GM23248 (cell line): Measurements from ENCODE around the gene IL4R.

Source experiments
- EZH2 ChIP-seq: fragments of 200-600 bp; sonication (generic); IDR thresholded peaks from 2 replicates; pipeline ENCODE4 v1.6.1; 2018; ENCODE audit warnings: antibody characterized with exemption, mild to moderate bottlenecking; ENCODE audit not compliant: insufficient read depth, poor library complexity, severe bottlenecking
- EZH2phosphoT487 ChIP-seq: fragments of 200-600 bp; sonication (generic); IDR thresholded peaks from 2 replicates; pipeline ENCODE4 v1.6.1; 2018; ENCODE audit warnings: antibody characterized with exemption, moderate library complexity, mild to moderate bottlenecking, low read depth; ENCODE audit not compliant: insufficient read depth

DNA sequence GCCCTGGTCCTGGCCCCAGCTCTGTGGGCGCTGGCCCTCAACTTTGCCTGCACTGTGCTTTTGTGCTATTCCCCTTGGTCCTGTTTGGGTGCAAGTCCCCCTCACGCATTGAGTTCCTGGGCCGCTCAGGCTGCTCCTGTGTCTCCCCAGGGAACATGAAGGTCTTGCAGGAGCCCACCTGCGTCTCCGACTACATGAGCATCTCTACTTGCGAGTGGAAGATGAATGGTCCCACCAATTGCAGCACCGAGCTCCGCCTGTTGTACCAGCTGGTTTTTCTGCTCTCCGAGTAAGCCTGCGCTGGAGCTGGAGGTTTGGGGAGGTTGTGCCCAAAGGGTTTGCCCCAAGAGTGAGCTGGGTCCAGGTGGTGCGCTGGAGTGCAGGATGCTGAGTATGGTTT, 28.2 kb downstream of the IL4R start:
- TF ChIP-seq EZH2phosphoT487 (no peak), EZH2 (no peak)
